MCF 10A (cell line): ENCODE measurements around the gene HIVEP1. TPM values are rescaled to one million over a fixed set of nuclear protein-coding genes. Genes with fewer than 3 reads are reported as not detected.

Experiments used
- BruUV-seq: library from RNA; stranded (reverse); fragments of 400-500 nt; replicated peaks from 2 replicates; lab custom pipeline; 2021; lab: Mats Ljungman, UMichigan
- CTCF ChIA-PET: fragments of 300-600 bp; sonication (Branson Sonifier 250); formaldehyde crosslinking; extraction: SDS; loops from one replicate; lab custom pipeline; 2021; ENCODE audit warnings: antibody characterized with exemption, inconsistent platforms; lab: Yijun Ruan, JAX
- POLR2A ChIA-PET: fragments of 300-600, 350-650 bp; sonication (Branson Sonifier 250); formaldehyde crosslinking; extraction: SDS; loops from one replicate; lab custom pipeline; 2020; ENCODE audit warnings: antibody characterized with exemption, inconsistent platforms; lab: Yijun Ruan, JAX
- DNase-seq: peaks from one replicate; pipeline ENCODE4 v3.0.0-alpha.2; 2018; ENCODE audit not compliant: unreplicated experiment
- H3K27ac Mint-ChIP-seq: one replicate; pipeline ENCODE4 v1.8.0; 2022; ENCODE audit warnings: mild to moderate bottlenecking, low read depth, mixed read lengths; ENCODE audit not compliant: unreplicated experiment
- H3K27me3 Mint-ChIP-seq: one replicate; pipeline ENCODE4 v1.8.0; 2022; ENCODE audit warnings: mixed read lengths; ENCODE audit not compliant: insufficient read depth, unreplicated experiment
- H3K36me3 Mint-ChIP-seq: one replicate; pipeline ENCODE4 v1.8.0; 2022; ENCODE audit warnings: mild to moderate bottlenecking, moderate library complexity, mixed read lengths; ENCODE audit not compliant: insufficient read depth, unreplicated experiment
- H3K4me1 Mint-ChIP-seq: one replicate; pipeline ENCODE4 v1.8.0; 2022; ENCODE audit warnings: mixed read lengths; ENCODE audit not compliant: insufficient read depth, unreplicated experiment
- H3K4me3 Mint-ChIP-seq: one replicate; pipeline ENCODE4 v1.8.0; 2022; ENCODE audit warnings: mild to moderate bottlenecking, moderate library complexity, mixed read lengths; ENCODE audit not compliant: unreplicated experiment
- H3K9me3 Mint-ChIP-seq: one replicate; pipeline ENCODE4 v1.8.0; 2022; ENCODE audit warnings: mixed read lengths; ENCODE audit not compliant: unreplicated experiment
- intact Hi-C: fragments of 100-400 bp; cut with micrococcal nuclease; formaldehyde crosslinking; loops from 2 replicates; pipeline ENCODE4 v1.14.1; 2022
- total RNA-seq: library from RNA; stranded (reverse); gene quantifications from 2 replicates; pipeline ENCODE4 v1.2.3, GENCODE V29; 2022
- TF ChIP-seq, protein P1 (sequence below): fragments of 200-600 bp; IDR thresholded peaks from one replicate; pipeline ENCODE4 v1.8.0; 2022; ENCODE audit warnings: antibody characterized with exemption, mild to moderate bottlenecking; ENCODE audit not compliant: unreplicated experiment

The HIVEP1 gene
- total RNA-seq, 1 experiment from 2014 or later: 19.1 TPM

DNA sequence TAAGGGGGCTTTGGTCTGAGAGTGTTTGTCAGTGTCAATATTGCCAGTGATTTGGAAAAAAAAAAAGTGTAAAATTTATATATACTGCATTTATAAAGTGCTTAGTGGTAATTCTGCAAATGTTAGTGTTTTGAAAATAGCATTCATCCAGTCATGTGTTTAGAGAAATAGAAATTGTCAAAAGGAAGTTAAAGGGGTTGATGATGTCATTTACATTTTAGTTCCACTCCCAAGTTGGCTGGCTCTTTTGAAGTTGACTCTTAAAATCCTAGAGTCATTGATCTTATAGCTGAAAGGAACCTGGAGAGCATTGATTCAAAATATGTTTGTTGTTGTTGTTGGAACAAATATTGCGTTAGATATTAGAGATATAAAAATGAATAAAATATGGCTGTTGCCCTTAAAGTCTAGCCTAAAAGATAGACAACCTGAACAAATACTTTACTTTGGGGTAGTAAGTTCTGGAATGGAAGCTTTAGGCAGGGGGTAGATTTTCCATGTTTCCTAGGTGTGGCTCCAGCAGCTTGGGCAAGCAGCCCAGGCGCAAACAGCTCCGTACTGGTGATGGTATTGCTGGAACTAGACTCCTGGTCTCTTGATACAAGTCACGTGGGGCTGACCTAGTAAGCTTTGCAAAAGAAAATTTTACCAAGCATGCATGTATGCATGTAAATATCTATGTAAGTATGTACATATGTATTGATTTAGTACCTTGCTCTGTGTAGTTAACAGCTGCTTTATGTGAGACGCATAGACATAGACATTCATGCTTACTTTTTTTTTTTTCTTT is 46.3 kb downstream of the HIVEP1 start:
- POLR2A ChIA-PET: no interaction called here
- no peaks in the 10 kb centered on the region for H3K9me3 Mint-ChIP-seq
- no peak for DNase-seq
- H3K27ac Mint-ChIP-seq: no peak overlapping the region
- no peaks in the 10 kb centered on the region for H3K4me1 Mint-ChIP-seq
- no peak overlapping the region for H3K4me3 Mint-ChIP-seq
- no peaks in the 10 kb centered on the region for H3K27me3 Mint-ChIP-seq
- TF ChIP-seq, protein P1, sequence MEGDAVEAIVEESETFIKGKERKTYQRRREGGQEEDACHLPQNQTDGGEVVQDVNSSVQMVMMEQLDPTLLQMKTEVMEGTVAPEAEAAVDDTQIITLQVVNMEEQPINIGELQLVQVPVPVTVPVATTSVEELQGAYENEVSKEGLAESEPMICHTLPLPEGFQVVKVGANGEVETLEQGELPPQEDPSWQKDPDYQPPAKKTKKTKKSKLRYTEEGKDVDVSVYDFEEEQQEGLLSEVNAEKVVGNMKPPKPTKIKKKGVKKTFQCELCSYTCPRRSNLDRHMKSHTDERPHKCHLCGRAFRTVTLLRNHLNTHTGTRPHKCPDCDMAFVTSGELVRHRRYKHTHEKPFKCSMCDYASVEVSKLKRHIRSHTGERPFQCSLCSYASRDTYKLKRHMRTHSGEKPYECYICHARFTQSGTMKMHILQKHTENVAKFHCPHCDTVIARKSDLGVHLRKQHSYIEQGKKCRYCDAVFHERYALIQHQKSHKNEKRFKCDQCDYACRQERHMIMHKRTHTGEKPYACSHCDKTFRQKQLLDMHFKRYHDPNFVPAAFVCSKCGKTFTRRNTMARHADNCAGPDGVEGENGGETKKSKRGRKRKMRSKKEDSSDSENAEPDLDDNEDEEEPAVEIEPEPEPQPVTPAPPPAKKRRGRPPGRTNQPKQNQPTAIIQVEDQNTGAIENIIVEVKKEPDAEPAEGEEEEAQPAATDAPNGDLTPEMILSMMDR: no peak
- CTCF ChIA-PET: interaction anchor here (0.8 kb wide), 1 partner anchor 534 kb away, joined by 3 read pairs; no protein-coding TSS in a partner anchor
- no peaks in the 10 kb centered on the region for H3K36me3 Mint-ChIP-seq
- intact Hi-C loops: no loop called here
- BruUV-seq: no TSS peak

DNA sequence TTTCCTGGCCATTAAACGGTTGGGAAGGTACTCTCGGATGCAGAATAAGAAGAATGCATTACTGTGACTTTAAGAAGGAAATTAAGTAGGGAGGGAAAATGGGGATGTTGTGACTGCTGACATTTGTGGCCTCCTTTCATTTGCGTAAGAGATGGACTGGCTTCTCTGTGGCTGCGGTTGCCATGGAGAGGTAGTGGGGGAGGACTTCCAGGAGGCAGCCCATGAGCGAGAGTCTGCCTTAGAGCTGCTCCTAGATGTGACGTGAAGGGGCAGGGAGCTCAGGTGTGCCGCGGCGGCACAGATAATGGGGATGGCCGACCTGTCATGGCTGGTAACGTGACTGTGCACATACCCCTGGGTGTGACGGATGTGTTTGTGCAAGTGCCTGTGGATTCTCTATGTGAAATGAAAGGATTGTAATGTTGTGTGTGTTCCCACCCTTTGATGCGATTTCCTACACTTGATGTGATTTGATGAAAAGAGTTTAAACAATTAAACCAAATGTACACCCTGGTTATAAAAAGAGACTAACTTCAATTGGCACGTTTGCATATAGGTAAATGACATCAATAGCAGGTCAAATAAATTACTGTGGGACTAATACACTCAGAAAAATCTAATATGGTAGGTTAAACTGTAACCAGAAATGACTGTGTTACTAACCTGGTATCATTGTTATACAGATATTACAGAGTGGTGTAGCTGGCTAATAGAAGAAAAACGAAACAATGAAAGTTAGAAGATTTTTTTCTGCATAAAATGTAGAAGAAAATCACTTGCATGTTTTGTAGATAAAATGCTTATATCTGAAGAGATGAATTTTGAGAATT is 48.9 kb downstream of the HIVEP1 start:
- no peaks in the 10 kb centered on the region for H3K36me3 Mint-ChIP-seq
- peaks cover 4% of the 10 kb centered on the region for H3K4me1 Mint-ChIP-seq
- CTCF ChIA-PET: interaction anchor here (0.7 kb wide), 1 partner anchor 407 kb away, joined by 3 read pairs; no protein-coding TSS in a partner anchor
- no peaks in the 10 kb centered on the region for H3K9me3 Mint-ChIP-seq
- intact Hi-C loops: no loop called here
- no peak for DNase-seq
- no peaks in the 10 kb centered on the region for H3K27me3 Mint-ChIP-seq
- no peak overlapping the region for H3K27ac Mint-ChIP-seq
- TF ChIP-seq, protein P1: no peak
- POLR2A ChIA-PET: no interaction called here
- no TSS peak for BruUV-seq
- H3K4me3 Mint-ChIP-seq: no peak overlapping the region

DNA sequence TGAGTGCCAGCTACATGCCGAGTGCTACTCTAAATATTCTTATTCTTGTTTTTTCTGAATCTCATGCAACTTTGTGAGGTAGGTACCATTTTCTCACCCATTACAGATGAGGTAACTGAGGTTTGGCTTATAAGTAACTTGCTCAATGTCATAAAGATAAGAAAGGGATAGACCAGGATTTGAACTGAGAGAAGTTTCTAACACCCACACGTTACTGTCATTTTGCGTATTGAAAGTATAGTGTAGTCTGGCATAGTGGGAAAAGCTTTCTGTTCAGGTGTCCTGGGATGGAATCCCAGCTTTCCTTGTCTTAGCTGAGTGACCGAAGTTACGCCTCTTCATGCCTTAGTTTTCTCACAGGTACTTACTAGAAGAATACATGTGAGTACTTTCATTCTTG is 50.5 kb downstream of the HIVEP1 start:
- POLR2A ChIA-PET: interaction anchor here (0.8 kb wide), 1 partner anchor 10 kb away, joined by 3 read pairs; no protein-coding TSS in a partner anchor
- H3K4me1 Mint-ChIP-seq: peaks cover 9% of the 10 kb centered on the region
- CTCF ChIA-PET: no interaction called here

More for the DNA sequence above, 50.5 kb downstream of the HIVEP1 start:
- no peak for DNase-seq
- Mint-ChIP-seq H3K36me3 (no peaks in the 10 kb centered on the region), H3K27me3 (no peaks in the 10 kb centered on the region), H3K4me3 (no peak overlapping the region), H3K27ac (no peak overlapping the region), H3K9me3 (no peaks in the 10 kb centered on the region)
- intact Hi-C loops: no loop called here
- TF ChIP-seq, protein P1: no peak
- BruUV-seq: no TSS peak
